Hematopoietic multipotent progenitor cell (in vitro differentiated cells): ENCODE results near the gene BNIP5. TPM values are rescaled to one million over a fixed set of nuclear protein-coding genes. Genes with fewer than 3 reads are reported as not detected.
A peak's percentile ranks its signal among the peaks of the same experiment; 100 is the strongest.
"Not testable (repeated sequence)": the region's sequence is repeated elsewhere in the genome, so short reads cannot be mapped to it uniquely, and the experiment has no call there.

Experiments
- DNase-seq, 3 donors: peaks; one replicate each; pipeline ENCODE4 v3.0.0-alpha.2; 2011 to 2015; ENCODE audit warnings: low read depth in 2 of 3, low spot score in 2 of 3
- total RNA-seq: library from RNA; depleted of rRNA; stranded (reverse); fragments of >200 nt; gene quantifications from one replicate; pipeline ENCODE4 v1.2.3, GENCODE V29; 2012

BNIP5 gene
- total RNA-seq, 1 donor: not detected

- DNase-seq: no peak
These were observed 9.2 kb upstream of the BNIP5 start for GRCh38 chr6:36345681-36346466.

- DNase-seq: no peak
These were observed 6.5 kb upstream of the BNIP5 start for GRCh38 chr6:36343109-36343680.

- DNase-seq: peak; percentile 40 to 73 (median 67)
These were observed 4.1 kb upstream of the BNIP5 start for GRCh38 chr6:36340618-36341454.

- DNase-seq: no peak
These were observed 3.6 kb upstream of the BNIP5 start for GRCh38 chr6:36340306-36340617.

- no peak for DNase-seq
These were observed 2.5 kb upstream of the BNIP5 start for GRCh38 chr6:36339146-36339545.

GRCh38 chr6:36338223-36338622 lies 1.5 kb upstream of the BNIP5 start:
- not testable (repeated sequence) for DNase-seq

GRCh38 chr6:36337814-36338213 lies 1.1 kb upstream of the BNIP5 start:
- DNase-seq: peak in 1 of 3 donors; percentile 58

GRCh38 chr6:36336208-36336710 lies 429 bp downstream of the BNIP5 start:
- no peak for DNase-seq

GRCh38 chr6:36335465-36336207 lies 1.1 kb downstream of the BNIP5 start:
- no peak for DNase-seq

GRCh38 chr6:36334832-36335459 lies 1.7 kb downstream of the BNIP5 start:
- no peak for DNase-seq

- DNase-seq: no peak
These were observed 2.6 kb downstream of the BNIP5 start for GRCh38 chr6:36333931-36334725.

GRCh38 chr6:36333171-36333895 lies 3.4 kb downstream of the BNIP5 start:
- no peak for DNase-seq

GRCh38 chr6:36331381-36331780 lies 5.3 kb downstream of the BNIP5 start:
- DNase-seq: no peak

GRCh38 chr6:36330366-36330765 lies 6.3 kb downstream of the BNIP5 start:
- DNase-seq: no peak

- no peak for DNase-seq
These were observed 6.8 kb downstream of the BNIP5 start for GRCh38 chr6:36329798-36330291.

GRCh38 chr6:36328600-36328999 lies 8.1 kb downstream of the BNIP5 start:
- no peak for DNase-seq

- DNase-seq: no peak
These were observed 8.8 kb downstream of the BNIP5 start for GRCh38 chr6:36327919-36328236.

- no peak for DNase-seq
These were observed 9.3 kb downstream of the BNIP5 start for GRCh38 chr6:36327226-36327918.
